GM19023 (cell line): ENCODE results near the gene MT1B.
A peak's percentile ranks its signal among the peaks of the same experiment; 100 is the strongest.

Source experiments
- ATAC-seq: cut with Tn5 transposase; IDR thresholded peaks from one replicate; pipeline ENCODE4 v1.9.1; 2021; ENCODE audit warnings: mild to moderate bottlenecking, moderate library complexity; ENCODE audit not compliant: unreplicated experiment

The MT1B gene

DNA sequence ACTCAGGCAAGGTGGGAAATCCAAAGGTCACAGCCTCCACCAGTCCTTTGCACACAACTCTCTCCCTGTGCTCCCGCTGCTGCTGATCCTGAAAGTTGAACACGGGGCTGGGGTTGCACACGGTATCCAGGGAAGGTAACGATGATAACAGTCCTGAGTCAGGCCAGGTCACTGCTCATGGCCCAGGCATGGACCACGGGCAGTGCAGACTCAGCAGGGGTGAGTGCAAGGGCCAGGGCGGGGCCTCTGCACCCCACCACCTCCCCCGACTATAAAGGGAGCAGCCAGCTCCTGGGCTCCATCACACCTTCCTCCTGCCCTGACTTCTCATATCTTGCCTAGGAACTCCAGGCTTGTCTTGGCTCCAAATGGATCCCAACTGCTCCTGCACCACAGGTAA is at the start of gene MT1B:
MT1B (plus strand) TSS at position 301 of the 400 bp plus-strand sequence; CDS start at position 369, 68 bp downstream.
- ATAC-seq = no peak

DNA sequence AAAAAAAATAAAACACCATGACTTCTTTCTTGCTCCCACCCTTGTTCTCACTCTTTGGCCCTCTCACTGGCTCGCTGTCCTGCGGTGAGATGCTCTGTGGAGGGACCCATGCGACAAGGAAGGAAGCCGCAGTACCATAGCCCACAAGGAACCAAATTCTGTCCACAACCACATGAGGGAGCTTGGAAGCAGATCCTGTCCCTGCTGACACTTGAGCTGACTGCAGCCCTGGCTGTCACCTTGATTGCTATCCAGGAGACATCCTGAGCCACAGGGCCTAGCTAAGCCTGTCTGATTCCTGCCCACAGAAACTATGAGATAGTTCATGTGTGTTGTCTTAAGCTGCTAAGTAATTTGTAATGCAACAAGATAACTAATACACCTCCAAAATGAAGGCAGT is 48.1 kb upstream of the MT1B start:
- ATAC-seq = no peak

DNA sequence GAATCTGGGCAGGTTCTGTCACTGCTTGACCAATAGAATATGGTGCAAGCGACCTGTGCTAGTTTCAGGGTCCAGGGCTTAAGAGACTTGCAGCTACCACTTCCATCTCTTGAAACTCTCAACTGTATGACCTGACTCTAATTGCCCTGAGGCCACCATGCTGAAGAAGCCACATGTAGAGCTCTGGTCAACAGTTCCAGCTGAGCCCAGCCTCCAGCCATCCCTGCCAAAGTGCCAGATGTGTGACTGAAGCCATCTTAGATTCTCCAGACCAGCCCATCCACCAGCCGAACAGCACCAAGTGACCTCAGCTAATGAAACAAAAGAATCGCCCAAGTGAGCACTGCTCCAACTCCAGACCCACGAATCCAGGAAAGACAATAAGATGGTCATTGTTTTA is 46.7 kb upstream of the MT1B start:
- no peak for ATAC-seq

DNA sequence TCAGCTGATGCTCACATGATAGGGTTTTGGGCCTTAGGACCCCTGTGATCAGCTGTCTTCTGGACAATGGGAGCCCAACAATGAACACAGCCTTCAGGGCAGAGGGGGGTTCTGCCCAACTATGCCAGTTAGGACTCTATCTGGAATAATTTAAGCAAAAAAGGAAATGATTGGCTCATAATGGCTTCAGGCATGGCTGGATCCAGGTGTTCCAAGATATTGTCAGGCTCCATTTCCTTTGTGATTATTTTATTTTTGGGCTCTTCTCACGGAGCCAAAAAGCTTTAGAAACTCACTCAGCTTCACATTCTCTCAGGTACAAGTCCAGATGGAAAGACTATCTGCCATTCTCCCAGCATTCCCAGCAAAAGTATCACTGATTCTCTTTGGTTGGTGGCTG is 46.2 kb upstream of the MT1B start:
- no peak for ATAC-seq

DNA sequence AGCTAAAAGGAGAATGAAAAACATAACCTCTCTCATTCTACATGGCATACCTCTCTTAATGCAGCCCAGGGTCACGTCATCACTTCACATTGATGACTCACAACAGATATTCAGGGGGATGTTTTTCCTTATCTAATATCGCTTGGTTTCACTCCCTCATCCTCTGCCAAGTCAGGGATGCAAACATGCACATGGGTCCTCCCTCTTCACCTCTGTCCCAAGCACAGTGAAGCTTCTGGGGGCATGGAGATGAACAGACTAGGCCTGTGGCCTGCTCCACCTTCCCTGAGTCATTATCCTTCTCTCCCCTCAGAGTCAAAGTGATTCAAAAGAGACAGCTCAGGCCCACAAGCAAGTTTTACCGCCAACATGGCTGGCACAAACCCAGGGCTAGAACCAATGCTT is 45.6 kb upstream of the MT1B start:
- ATAC-seq = no peak

- no peak for ATAC-seq
Measured at GRCh38 chr16:56606476-56607108, 45.1 kb upstream of the MT1B start.

DNA sequence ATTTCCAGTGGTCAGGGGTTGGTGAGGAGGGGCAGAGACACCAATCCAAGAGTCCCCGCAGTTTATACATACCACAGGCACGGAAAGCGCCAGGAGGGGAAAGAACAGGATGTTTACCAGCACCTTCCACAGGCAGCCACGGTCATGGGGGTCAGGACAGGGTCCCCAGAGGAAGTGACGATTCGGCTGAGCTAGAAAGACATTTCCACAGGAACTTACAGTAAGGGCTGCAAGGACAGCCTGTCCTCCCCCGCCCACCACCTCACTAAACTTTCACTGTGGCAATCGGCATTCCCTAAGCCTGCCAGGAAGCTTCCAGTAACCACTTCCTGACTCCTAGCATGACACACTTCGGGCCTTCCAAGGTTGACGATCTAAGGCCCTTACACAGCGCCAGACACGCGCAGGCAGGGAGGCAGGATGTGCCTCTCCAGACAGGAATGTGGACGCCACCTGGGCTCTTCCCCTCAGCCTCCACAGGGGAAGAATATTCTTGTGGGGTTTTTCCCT is 44.5 kb upstream of the MT1B start:
- no peak for ATAC-seq

- no peak for ATAC-seq
Measured at GRCh38 chr16:56607675-56608042, 44.0 kb upstream of the MT1B start.

GRCh38 chr16:56608043-56608875 is 43.4 kb upstream of the MT1B start, which contains the start of gene MT2A:
MT2A (plus strand) TSS chr16:56608584; CDS start chr16:56608656, 72 bp downstream.
- ATAC-seq = peak; percentile 96

DNA sequence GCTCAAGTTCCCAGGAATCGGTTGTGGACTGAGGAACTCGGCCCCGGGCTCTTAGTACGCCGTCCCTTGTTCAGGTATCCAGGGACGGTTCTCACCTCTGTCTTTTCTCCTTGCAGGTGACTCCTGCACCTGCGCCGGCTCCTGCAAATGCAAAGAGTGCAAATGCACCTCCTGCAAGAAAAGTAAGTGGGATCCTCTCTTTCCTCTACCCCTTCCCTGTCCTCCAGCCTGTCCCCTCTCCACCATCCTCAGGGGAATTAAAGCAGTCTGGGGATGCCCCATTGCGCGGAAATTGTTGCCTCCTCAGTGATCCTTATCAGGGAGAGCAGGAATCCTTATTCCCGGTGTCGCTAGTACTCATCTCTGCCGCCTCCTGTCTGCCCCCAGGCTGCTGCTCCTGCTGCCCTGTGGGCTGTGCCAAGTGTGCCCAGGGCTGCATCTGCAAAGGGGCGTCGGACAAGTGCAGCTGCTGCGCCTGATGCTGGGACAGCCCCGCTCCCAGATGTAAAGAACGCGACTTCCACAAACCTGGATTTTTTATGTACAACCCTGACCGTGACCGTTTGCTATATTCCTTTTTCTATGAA is 42.7 kb upstream of the MT1B start:
- ATAC-seq = no peak

- ATAC-seq = peak; percentile 30
Measured at GRCh38 chr16:56609463-56609921, 42.2 kb upstream of the MT1B start.

GRCh38 chr16:56610017-56610608 is 41.6 kb upstream of the MT1B start:
- no peak for ATAC-seq

GRCh38 chr16:56610609-56611111 is 41.0 kb upstream of the MT1B start:
- no peak for ATAC-seq

- no peak for ATAC-seq
Measured at GRCh38 chr16:56611281-56611833, 40.3 kb upstream of the MT1B start.

- ATAC-seq = no peak
Measured at GRCh38 chr16:56613706-56614105, 38.0 kb upstream of the MT1B start.

GRCh38 chr16:56614549-56614991 is 37.1 kb upstream of the MT1B start:
- ATAC-seq = no peak

DNA sequence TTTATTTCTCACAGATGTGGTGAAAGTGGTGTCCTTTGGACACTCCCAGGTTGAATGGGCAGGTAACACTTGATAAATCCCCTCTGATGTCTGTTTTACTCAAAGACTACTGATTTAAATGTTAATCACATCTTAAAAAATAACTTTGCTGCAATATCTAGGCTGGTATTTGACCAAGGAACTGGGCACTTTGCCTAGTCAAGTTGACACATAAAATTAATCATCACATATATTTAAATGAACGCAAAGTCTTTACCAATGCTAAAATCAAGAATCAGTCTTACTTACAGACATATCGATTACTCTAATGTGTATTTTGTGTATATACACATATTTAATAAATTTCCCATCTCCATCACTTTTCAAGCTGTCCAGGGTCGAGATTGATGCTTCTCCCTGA is 36.3 kb upstream of the MT1B start:
- no peak for ATAC-seq

GRCh38 chr16:56616608-56617211 is 35.0 kb upstream of the MT1B start:
- no peak for ATAC-seq

DNA sequence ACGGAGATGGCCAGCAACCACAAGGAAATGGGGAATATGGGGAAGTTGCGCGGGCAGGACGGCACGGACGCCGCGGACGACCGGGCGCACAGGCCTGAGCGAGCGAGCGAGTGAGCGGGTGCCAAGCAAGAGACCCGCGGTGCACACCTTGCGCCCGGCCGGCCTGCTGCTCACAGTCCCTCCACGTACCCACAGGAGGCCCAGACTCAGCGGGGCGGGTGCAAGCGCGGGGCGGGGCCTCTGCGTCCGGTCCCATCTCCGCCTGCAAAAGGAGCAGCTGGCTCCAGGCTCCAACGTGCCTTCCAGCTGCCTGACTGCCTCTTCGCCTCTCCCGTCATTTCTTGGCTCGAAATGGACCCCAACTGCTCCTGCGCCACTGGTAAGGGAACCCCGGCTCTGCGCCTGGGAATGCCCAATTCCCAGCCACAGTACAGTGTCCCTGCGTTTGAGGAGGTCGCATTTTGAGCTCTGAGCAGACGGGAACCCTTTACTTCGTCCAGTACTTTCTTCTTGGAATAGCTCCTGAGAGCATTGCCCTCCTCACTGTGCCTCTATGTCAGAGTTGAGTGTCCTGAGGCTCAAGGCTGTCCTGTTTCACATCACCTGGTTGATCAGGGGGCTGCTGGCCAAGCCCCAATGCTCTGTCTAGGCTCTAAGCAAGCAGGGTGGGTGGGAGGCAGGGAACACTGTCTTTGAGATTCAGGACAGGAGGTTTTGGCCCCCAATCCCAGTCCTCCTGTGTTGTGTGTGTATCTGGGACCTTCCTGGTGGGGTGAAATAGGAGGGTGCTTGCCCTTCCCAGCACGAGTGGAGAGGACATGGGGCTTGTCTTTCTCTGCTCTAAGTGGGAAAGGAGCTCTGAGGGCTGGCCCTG is 34.2 kb upstream of the MT1B start:
- ATAC-seq = no peak
